ENCODE results near the gene AGXT2.

DNA sequence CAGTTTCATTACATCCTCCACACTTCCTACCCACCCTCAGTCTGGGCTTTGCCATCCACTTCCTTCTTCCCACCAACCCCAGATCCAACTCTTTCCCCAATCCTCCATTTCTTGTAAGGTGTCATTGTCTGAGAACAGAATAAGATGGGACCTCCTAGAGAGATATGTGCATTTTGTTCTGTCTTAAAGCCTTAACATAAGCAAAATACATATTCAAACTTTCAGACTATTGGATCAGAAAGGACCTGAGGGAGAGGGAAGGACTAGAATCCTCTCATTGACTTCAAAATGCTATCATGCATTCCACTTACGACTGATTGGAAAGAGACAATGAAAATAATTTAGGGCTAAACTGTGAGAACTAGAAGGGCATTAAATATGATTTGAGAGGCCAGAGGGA is 43.0 kb downstream of the AGXT2 start:
- TF ChIP-seq, protein P1, sequence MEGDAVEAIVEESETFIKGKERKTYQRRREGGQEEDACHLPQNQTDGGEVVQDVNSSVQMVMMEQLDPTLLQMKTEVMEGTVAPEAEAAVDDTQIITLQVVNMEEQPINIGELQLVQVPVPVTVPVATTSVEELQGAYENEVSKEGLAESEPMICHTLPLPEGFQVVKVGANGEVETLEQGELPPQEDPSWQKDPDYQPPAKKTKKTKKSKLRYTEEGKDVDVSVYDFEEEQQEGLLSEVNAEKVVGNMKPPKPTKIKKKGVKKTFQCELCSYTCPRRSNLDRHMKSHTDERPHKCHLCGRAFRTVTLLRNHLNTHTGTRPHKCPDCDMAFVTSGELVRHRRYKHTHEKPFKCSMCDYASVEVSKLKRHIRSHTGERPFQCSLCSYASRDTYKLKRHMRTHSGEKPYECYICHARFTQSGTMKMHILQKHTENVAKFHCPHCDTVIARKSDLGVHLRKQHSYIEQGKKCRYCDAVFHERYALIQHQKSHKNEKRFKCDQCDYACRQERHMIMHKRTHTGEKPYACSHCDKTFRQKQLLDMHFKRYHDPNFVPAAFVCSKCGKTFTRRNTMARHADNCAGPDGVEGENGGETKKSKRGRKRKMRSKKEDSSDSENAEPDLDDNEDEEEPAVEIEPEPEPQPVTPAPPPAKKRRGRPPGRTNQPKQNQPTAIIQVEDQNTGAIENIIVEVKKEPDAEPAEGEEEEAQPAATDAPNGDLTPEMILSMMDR (conservative IDR thresholded peaks at IDR 0.05 in 1 of 2, IDR thresholded peaks at IDR 0.05 in 1 of 2; ENCODE audit: low read depth in 1 of 2, low read length in 2 of 2) = no peak
- no peak for TF ChIP-seq EZH2 (IDR thresholded peaks at IDR 0.05; ENCODE audit: low read length, missing control alignments)

Data from fibroblast of lung (primary cell).